Type B pancreatic cell (in vitro differentiated cells): ENCODE measurements around the gene AP3S1. TPM values are rescaled to one million over a fixed set of nuclear protein-coding genes. Genes with fewer than 3 reads are reported as not detected.
"Not testable (repeated sequence)": the region's sequence is repeated elsewhere in the genome, so short reads cannot be mapped to it uniquely, and the experiment has no call there.

Experiments
- DNase-seq: peaks from one replicate; pipeline ENCODE4 v3.0.0; 2021; ENCODE audit warnings: mixed read lengths; ENCODE audit not compliant: unreplicated experiment; ENCODE audit errors: extremely low spot score
- H3K27ac Mint-ChIP-seq: 2 replicates; pipeline ENCODE4 v1.8.0; 2021; ENCODE audit warnings: mild to moderate bottlenecking, mixed read lengths
- H3K27me3 Mint-ChIP-seq: 2 replicates; pipeline ENCODE4 v1.8.0; 2021; ENCODE audit warnings: mixed read lengths
- H3K36me3 Mint-ChIP-seq: 2 replicates; pipeline ENCODE4 v1.8.0; 2021; ENCODE audit warnings: mixed read lengths
- H3K4me1 Mint-ChIP-seq: one replicate; pipeline ENCODE4 v1.8.0; 2021; ENCODE audit warnings: mixed read lengths; ENCODE audit not compliant: unreplicated experiment
- H3K4me3 Mint-ChIP-seq: 2 replicates; pipeline ENCODE4 v1.8.0; 2021; ENCODE audit warnings: mild to moderate bottlenecking, mixed read lengths
- H3K9me3 Mint-ChIP-seq: 2 replicates; pipeline ENCODE4 v1.8.0; 2021; ENCODE audit warnings: mixed read lengths
- CTCF ChIP-seq: fragments of 200-600 bp; sonication (generic); conservative IDR thresholded peaks from 2 replicates; pipeline ENCODE4 v1.5.0; 2021; ENCODE audit warnings: antibody characterized with exemption, mild to moderate bottlenecking
- total RNA-seq: library from RNA; stranded (reverse); gene quantifications from 2 replicates; pipeline ENCODE4 v1.2.1, GENCODE V29; 2021; ENCODE audit warnings: low replicate concordance

Gene AP3S1
- total RNA-seq, 1 donor from 2014 or later = 77.5 TPM

GRCh38 chr5:115888027-115888426 lies 46.3 kb downstream of the AP3S1 start:
- H3K36me3 Mint-ChIP-seq = peaks cover 9% of the 10 kb centered on the region
- DNase-seq = no peak
- H3K4me1 Mint-ChIP-seq = no peaks in the 10 kb centered on the region
- no peak overlapping the region for H3K27ac Mint-ChIP-seq
- no peak overlapping the region for H3K4me3 Mint-ChIP-seq
- H3K9me3 Mint-ChIP-seq = no peaks in the 10 kb centered on the region
- no peaks in the 10 kb centered on the region for H3K27me3 Mint-ChIP-seq
- peak; percentile 35 for TF ChIP-seq CTCF

- Mint-ChIP-seq H3K4me1 (no peaks in the 10 kb centered on the region), H3K9me3 (no peaks in the 10 kb centered on the region), H3K27ac (no peak overlapping the region), H3K36me3 (peaks cover 6% of the 10 kb centered on the region), H3K4me3 (no peak overlapping the region), H3K27me3 (no peaks in the 10 kb centered on the region)
- TF ChIP-seq CTCF = no peak
- DNase-seq = no peak
These were observed 50.3 kb downstream of the AP3S1 start for GRCh38 chr5:115892021-115892420.

- H3K9me3 Mint-ChIP-seq = no peaks in the 10 kb centered on the region
- H3K4me1 Mint-ChIP-seq = no peaks in the 10 kb centered on the region
- H3K36me3 Mint-ChIP-seq = peaks cover 19% of the 10 kb centered on the region
- no peak for DNase-seq
- H3K27me3 Mint-ChIP-seq = no peaks in the 10 kb centered on the region
- no peak overlapping the region for H3K4me3 Mint-ChIP-seq
- TF ChIP-seq CTCF = no peak
- no peak overlapping the region for H3K27ac Mint-ChIP-seq
These were observed 52.6 kb downstream of the AP3S1 start for GRCh38 chr5:115894342-115894741.

GRCh38 chr5:115895821-115896220 lies 54.1 kb downstream of the AP3S1 start:
- Mint-ChIP-seq H3K4me1 (no peaks in the 10 kb centered on the region), H3K36me3 (peaks cover 22% of the 10 kb centered on the region), H3K27ac (no peak overlapping the region), H3K9me3 (no peaks in the 10 kb centered on the region), H3K27me3 (no peaks in the 10 kb centered on the region), H3K4me3 (no peak overlapping the region)
- no peak for TF ChIP-seq CTCF
- DNase-seq = no peak

- Mint-ChIP-seq H3K27ac (no peak overlapping the region), H3K27me3 (no peaks in the 10 kb centered on the region), H3K36me3 (peaks cover 22% of the 10 kb centered on the region), H3K9me3 (no peaks in the 10 kb centered on the region), H3K4me1 (no peaks in the 10 kb centered on the region), H3K4me3 (no peak overlapping the region)
- DNase-seq = no peak
- no peak for TF ChIP-seq CTCF
These were observed 56.9 kb downstream of the AP3S1 start for GRCh38 chr5:115898656-115899055.

- TF ChIP-seq CTCF = no peak
- Mint-ChIP-seq H3K4me3 (no peak overlapping the region), H3K9me3 (no peaks in the 10 kb centered on the region), H3K27ac (no peak overlapping the region), H3K27me3 (no peaks in the 10 kb centered on the region), H3K36me3 (no peaks in the 10 kb centered on the region), H3K4me1 (no peaks in the 10 kb centered on the region)
- no peak for DNase-seq
These were observed 65.4 kb downstream of the AP3S1 start for GRCh38 chr5:115907177-115907576.

- not testable (repeated sequence) for H3K27ac Mint-ChIP-seq, H3K4me1 Mint-ChIP-seq, H3K27me3 Mint-ChIP-seq, H3K4me3 Mint-ChIP-seq, H3K36me3 Mint-ChIP-seq, H3K9me3 Mint-ChIP-seq, DNase-seq
These were observed 72.1 kb downstream of the AP3S1 start for GRCh38 chr5:115913623-115914400.
